Measurements from ENCODE around the gene IRS1.
"Not testable (repeated sequence)": the region's sequence is repeated elsewhere in the genome, so short reads cannot be mapped to it uniquely, and the experiment has no call there.

Gene IRS1, protein sequence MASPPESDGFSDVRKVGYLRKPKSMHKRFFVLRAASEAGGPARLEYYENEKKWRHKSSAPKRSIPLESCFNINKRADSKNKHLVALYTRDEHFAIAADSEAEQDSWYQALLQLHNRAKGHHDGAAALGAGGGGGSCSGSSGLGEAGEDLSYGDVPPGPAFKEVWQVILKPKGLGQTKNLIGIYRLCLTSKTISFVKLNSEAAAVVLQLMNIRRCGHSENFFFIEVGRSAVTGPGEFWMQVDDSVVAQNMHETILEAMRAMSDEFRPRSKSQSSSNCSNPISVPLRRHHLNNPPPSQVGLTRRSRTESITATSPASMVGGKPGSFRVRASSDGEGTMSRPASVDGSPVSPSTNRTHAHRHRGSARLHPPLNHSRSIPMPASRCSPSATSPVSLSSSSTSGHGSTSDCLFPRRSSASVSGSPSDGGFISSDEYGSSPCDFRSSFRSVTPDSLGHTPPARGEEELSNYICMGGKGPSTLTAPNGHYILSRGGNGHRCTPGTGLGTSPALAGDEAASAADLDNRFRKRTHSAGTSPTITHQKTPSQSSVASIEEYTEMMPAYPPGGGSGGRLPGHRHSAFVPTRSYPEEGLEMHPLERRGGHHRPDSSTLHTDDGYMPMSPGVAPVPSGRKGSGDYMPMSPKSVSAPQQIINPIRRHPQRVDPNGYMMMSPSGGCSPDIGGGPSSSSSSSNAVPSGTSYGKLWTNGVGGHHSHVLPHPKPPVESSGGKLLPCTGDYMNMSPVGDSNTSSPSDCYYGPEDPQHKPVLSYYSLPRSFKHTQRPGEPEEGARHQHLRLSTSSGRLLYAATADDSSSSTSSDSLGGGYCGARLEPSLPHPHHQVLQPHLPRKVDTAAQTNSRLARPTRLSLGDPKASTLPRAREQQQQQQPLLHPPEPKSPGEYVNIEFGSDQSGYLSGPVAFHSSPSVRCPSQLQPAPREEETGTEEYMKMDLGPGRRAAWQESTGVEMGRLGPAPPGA (N-terminal part only)

DNA sequence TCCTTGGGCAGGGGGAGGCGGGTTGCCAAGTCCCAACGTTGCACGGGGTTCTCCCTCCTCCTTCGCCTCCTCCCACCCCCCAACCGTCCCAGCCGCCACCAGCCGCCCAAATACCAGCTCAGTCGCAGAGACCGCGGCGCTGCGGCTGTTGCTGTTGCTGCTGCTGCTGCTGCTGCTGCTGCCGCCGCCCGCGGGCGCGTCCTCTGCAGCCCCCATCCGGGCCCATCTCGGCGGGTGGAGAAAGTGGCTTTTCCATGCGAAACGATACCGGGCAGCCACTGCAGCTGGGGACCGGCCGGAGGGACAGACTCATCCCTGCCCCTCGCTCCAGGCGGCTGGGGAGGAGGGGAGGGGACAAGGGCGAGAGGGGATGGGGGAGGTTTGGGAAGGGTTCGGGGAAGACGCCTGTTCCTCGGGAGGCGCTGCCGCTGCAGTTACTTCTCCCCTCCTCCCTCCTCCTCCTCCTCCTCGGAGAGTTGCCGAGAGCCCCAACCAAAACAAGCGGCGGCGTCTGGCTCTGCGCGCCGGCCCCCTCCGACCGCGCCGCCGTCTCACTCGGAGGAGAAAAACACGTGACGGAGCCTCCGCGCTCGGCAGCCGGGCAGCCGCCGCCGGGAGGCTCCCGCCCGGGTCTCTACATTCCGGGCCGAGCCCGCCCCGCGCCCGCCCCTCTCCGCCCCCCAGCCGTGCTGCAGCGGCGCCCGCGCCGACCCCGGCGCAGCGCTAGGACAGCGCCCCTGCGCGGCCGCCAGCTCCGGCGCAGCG lies at the start of gene IRS1:
IRS1 (minus strand) TSS at position 610 of the 765 bp plus-strand sequence. CDS start 1,082 bp downstream, outside the sequence.
- TF ChIP-seq, protein P1, sequence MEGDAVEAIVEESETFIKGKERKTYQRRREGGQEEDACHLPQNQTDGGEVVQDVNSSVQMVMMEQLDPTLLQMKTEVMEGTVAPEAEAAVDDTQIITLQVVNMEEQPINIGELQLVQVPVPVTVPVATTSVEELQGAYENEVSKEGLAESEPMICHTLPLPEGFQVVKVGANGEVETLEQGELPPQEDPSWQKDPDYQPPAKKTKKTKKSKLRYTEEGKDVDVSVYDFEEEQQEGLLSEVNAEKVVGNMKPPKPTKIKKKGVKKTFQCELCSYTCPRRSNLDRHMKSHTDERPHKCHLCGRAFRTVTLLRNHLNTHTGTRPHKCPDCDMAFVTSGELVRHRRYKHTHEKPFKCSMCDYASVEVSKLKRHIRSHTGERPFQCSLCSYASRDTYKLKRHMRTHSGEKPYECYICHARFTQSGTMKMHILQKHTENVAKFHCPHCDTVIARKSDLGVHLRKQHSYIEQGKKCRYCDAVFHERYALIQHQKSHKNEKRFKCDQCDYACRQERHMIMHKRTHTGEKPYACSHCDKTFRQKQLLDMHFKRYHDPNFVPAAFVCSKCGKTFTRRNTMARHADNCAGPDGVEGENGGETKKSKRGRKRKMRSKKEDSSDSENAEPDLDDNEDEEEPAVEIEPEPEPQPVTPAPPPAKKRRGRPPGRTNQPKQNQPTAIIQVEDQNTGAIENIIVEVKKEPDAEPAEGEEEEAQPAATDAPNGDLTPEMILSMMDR (IDR thresholded peaks at IDR 0.05; ENCODE audit: borderline replicate concordance, insufficient read depth, low read depth, low read length), result peak; percentile 71
- peak within 1 kb of the TSS; percentile 58 for H3K4me3 ChIP-seq (ENCODE audit: low read depth, low read length)

DNA sequence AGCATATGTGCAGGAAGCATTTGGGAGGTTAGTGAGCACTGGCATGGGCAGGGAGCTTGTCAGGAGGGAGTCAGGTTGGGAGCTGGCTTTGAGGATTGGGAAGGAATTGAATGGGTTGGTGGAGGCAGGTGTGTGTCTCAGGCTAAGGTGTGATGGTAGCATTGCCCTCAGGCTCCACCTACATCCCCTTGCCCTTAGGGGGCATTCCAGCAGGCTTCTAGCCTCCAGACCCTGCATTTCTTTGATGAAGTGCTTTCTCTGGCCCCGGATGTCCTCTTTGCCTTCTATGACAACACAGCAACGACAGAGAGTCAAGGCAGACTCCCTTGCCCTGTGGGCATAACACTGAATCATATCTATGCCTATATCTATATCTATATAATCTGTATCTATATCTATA lies 49.7 kb upstream of the IRS1 start:
- TF ChIP-seq, protein P1 (IDR thresholded peaks at IDR 0.05; ENCODE audit: borderline replicate concordance, insufficient read depth, low read depth, low read length), result no peak
- no peak overlapping the region for H3K4me3 ChIP-seq (ENCODE audit: low read depth, low read length)

DNA sequence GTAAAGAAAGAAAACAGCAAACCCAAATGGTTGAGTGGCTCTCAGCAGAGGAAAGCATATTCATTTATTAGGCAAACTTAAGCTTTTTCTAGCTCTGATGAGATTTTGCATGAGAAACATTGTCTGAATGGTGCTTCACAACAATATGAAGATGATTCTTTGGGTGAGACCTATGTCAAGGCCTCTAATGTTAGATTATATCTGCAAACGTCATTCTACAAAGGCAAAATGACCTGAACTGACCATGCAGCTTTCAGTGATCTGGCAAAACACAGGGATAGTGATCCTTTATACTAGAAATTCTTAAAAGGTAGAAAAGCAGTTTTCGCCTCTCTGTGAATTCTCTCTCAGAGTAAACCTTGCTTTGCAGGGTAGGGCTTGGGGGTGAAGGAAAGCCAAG lies 47.9 kb upstream of the IRS1 start:
- TF ChIP-seq, protein P1 (IDR thresholded peaks at IDR 0.05; ENCODE audit: borderline replicate concordance, insufficient read depth, low read depth, low read length), result no peak
- H3K4me3 ChIP-seq (ENCODE audit: low read depth, low read length), result no peak overlapping the region

DNA sequence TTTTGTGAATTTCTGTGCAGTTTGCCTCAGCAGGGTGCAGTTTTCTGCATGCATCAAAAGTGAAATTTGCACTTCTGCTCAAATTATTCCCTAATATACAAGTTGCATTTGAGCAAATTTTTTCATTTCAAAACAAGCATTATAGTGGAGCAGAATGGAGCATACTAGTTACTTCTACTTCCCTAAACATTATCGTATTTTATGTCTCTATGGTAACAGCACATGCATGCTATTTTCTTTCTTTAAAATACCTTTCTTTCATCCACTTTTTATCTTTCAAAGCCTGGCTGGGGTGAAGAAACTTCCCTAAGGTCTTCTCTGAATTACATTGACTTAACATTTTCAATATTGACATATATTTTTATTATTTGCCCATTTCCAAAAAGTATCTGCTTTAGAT lies 47.5 kb upstream of the IRS1 start:
- TF ChIP-seq, protein P1 (IDR thresholded peaks at IDR 0.05; ENCODE audit: borderline replicate concordance, insufficient read depth, low read depth, low read length), result no peak
- no peak overlapping the region for H3K4me3 ChIP-seq (ENCODE audit: low read depth, low read length)

DNA sequence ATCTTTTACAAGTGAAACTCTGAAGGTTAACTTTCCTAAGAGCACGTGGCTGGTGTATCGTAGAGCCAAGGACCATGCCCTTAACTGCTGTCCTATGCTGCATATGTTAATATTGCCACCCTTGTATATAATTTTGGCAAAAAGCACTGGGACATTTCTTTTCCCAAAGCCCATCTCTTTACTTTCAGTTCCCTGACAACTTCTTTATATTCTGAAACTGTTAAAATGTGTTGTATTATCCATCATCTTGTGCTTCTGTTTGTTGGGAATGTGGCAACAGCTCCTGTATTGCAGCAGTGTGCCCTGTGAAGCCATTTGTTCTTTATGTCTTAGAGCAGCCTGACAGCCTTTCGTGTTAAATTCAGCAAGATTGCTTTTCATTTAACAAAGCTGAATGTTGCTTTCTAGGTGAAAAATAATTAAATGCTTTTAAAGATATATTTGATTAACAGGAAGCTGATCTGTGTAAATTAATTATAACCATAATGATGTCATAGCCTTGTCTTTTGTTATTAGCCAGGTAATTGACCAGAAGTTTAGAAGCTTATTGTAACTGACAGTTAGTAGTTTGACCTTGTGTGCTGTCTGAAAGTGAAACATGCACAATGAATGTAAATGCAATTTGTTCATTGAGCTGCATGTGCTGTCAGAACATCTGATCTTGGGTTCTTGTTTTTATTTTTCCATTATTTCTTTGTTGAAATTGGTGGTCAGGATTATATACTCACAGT lies 45.9 kb upstream of the IRS1 start:
- H3K4me3 ChIP-seq (ENCODE audit: low read depth, low read length), result no peak overlapping the region
- TF ChIP-seq, protein P1 (IDR thresholded peaks at IDR 0.05; ENCODE audit: borderline replicate concordance, insufficient read depth, low read depth, low read length), result no peak

DNA sequence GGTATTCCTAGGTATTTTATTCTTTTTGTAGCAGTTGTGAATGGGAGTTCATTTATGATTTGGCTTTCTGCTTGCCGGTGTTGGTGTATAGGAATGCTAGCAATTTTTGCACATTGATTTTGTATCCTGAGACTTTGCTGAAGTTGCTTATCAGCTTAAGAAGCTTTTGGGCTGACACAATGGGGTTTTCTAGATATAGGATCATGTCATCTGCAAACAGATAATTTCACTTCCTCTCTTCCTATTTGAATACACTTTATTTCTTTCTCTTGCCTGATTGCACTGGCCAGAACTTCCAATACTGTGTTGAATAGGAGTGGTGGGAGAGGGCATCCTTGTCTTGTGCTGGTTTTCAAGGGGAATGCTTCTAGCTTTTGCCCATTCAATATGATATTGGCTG lies 43.4 kb upstream of the IRS1 start:
- not testable (repeated sequence) for H3K4me3 ChIP-seq (ENCODE audit: low read depth, low read length)
